ENCODE results near the gene KRT14. TPM values are rescaled to one million over a fixed set of nuclear protein-coding genes. Genes with fewer than 3 reads are reported as not detected.
A peak's percentile ranks its signal among the peaks of the same experiment; 100 is the strongest.

Gene KRT14
- total RNA-seq, 2 donors from 2014 or later, result 0.25 to 0.40 TPM

DNA sequence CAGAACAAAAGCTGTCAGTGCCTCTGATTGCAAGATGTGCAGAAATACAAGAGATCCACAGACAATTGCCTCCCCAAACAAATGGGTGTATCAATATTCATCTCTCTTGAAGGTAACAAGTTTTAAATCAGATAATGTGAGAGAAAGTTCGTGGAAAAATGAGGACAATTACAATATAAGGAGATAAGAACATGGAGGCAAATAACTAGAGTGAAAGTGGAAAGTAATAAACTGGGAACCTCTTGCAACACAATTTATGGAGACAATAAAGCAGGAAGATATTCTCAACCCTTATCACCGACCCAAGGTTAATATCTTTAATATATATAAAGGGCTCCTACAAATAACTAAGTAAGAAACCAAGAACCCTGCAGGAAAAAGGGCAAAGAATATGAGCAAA lies 44.3 kb downstream of the KRT14 start:
- intact Hi-C loops (cut with DNase I, micrococcal nuclease), result loop anchor here in 1 of 2 donors (10.0 kb wide), 1 partner anchor 638 kb away; no protein-coding TSS in a partner anchor
- DNase-seq, result no peak
- peak; percentile 48 for ATAC-seq

DNA sequence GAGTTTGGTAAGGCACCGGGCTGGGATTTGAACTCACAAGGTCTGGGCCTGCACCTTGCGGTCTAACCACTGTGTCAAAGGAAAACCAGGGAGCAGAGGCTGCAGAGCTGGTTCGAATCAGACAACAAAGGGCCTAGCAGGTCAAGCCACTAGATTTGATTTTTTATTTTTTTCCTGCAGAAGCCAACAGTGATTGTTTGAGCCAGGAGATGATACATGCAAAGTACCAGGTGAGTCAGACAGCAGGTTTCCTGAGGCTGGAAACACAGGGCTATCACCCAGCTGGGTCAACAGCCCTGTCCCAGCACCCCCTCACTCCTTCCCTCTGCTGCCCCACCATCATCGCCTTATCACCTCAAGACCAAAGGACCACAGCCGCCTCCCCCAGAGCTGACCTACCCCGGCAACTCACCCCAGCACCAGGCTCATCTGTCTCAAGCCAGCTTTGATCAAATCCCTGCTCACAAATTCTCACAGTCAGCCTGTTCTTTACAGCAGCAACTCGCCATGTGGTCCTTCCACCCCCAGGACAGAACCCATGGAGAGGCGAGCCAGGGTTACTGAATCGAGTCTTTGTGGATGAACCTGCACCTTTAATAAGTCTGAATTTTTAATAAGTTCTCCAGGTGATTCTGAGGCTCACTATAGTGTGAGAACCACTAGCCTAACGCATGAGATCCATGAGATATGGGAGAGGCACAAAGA lies 45.6 kb downstream of the KRT14 start:
- intact Hi-C loops (cut with DNase I, micrococcal nuclease), result loop anchor here in 1 of 2 donors (10.0 kb wide), 1 partner anchor 636 kb away; no protein-coding TSS in a partner anchor
- ATAC-seq (no peak), DNase-seq (peak in 1 of 2 donors; percentile 28)

DNA sequence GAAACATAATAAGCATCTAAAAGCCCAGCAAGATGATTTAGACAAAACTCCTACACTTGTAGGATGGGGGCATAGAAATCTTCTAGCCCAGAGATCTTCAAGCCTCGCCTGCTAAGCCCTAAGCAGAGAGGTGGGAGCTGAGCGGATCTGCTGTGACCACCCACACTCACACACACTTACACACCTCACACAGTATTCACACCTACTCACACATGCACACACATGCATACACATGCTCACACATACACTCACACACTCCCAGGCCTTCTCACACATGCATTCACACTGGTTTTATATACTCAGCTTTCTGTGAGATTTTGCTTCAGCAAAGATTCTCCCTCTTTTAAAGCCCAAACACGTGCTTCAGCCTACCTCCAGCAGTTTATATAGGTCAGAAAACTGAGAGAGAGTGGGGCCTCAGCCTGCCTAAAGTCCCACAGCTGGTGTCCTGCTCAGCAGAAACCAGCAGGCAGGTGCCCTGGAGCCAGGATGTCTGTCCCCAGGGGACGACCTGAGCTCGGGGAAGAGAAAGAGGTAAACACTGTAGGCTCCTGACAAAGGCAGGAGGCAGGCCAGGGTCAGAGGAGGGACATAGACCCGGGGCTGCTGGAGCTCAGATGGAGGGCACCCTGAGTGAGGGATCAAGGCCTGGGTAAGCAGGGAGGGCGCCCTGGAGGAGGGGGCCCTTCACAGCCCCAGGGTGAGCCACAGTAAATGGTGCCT lies 46.6 kb downstream of the KRT14 start:
- DNase-seq (peak in 1 of 2 donors; percentile 22), ATAC-seq (no peak)
- intact Hi-C loops (cut with DNase I, micrococcal nuclease), result loop anchor here in 1 of 2 donors (10.0 kb wide), 1 partner anchor 635 kb away; no protein-coding TSS in a partner anchor

DNA sequence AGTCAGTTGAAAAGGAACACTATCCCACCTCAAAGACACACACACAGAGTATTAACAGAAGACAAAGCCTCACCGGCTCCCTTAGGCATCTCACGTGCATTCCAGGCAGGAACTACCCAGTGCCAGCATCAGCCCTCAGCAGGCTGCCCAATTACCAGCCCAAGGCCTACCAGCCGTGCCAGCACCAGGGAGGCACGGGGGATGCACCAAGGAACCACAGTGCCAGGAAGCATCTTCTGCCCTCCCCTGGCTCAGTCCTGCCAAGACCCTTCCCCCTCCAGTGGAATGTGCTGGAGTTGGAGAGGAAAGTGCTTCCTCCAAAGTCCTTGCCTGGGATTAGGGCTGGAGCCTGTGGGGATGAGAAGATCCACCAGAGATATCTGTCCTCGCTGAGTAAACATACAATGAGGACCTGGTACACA lies 47.6 kb downstream of the KRT14 start:
- intact Hi-C loops (cut with DNase I, micrococcal nuclease), result no loop called here
- DNase-seq (no peak), ATAC-seq (no peak)

DNA sequence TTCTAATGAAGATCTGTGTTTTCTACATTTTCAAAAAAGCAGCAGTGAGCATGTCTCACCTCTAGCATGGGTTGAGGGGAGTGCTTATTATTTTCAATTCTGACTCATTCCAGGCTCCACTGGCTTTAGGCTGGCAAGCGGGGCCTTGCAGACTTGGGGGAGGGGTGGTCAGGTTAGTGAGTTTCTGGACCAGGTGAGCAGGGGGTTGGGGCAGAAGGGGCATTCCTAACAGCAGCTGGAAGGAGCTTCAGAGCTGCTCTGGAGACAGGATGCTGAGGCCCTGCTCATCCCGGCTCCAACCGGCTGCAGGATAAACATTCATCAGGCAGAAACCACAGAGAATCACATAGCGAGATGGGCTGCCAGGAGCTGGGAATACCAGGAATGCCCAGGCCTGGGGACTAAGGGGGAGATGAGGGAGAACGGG lies 48.1 kb downstream of the KRT14 start:
- DNase-seq (no peak), ATAC-seq (no peak)
- intact Hi-C loops (cut with DNase I, micrococcal nuclease), result no loop called here

DNA sequence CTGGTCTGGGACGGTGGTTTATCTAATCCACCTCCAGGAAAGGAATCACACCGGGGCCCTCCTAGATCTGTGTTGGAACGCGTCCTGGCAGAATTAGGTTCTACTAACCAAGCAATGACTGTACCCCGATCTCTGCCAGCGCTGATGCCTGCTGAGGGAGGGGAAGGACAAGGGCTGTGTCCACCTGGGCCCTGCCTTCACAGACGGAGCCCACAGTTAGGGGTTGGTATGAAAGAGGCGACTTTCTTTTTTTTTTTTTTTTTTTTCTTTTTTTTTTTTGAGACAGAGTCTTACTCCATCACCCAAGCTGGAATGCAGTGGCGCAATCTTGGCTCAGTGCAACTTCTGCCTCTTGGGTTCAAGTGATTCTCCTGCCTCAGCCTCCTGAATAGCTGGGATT lies 48.7 kb downstream of the KRT14 start:
- intact Hi-C loops (cut with DNase I, micrococcal nuclease), result no loop called here
- no peak for DNase-seq
- ATAC-seq, result no peak

DNA sequence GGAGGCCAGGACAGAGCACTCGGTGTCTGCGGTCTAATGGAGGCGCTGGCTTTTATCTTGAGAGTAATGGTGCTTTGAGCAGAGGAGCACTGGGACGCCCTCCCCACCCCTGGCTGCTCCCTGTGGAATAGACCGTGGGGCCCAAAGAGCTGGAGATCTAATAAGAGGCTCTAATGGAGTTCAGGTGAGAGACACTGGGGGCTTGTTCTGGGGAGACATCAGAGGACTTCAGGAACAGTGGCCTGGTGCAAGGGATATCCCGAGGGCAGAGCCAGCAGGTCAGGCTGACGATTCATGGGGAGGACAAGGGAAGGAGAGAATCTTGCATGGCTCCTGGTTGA lies 49.1 kb downstream of the KRT14 start:
- DNase-seq (no peak), ATAC-seq (no peak)
- intact Hi-C loops (cut with DNase I, micrococcal nuclease), result no loop called here

DNA sequence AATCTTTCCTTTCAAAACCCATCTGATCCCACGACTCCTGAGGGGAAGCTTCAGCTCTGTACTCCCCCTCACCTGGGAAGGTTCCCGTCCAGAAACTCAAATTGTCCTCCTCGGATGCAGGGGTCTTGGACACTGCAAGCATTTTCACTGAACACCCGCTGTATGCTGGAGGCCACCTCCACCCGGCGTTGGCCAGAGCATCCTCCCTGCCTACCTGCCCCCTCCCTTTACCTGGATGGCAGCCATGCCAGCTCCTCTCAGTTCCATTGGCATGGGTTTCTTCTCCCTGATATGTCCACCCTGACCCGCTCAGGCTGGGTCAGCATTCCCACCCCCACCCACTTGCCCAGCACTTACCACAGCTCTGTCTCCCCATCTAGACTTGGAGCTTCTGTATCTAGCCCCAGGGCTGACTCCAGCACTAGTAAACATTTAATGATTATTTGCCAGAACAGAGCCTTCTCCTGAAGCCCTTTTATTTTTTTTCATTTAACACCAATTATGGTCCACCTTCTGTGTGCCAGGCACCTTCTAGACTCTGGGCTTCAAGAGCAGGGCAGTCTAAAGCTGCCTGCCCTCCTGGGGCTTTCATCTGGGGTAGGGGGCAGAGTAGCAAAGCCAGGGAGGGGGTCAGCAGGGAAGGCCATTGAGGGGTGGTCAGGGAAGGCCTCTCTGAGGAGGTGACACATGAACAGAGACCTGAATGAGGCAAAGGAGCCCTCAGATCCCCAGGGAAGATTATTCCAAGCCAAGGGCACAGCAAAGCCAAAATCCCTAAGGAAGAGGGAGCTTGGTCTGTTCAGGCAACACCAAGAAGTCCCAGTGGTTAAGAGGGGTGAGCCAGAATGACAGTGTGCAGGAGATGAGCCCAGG lies 49.7 kb downstream of the KRT14 start:
- no peak for DNase-seq
- ATAC-seq, result no peak
- intact Hi-C loops (cut with DNase I, micrococcal nuclease), result no loop called here

DNA sequence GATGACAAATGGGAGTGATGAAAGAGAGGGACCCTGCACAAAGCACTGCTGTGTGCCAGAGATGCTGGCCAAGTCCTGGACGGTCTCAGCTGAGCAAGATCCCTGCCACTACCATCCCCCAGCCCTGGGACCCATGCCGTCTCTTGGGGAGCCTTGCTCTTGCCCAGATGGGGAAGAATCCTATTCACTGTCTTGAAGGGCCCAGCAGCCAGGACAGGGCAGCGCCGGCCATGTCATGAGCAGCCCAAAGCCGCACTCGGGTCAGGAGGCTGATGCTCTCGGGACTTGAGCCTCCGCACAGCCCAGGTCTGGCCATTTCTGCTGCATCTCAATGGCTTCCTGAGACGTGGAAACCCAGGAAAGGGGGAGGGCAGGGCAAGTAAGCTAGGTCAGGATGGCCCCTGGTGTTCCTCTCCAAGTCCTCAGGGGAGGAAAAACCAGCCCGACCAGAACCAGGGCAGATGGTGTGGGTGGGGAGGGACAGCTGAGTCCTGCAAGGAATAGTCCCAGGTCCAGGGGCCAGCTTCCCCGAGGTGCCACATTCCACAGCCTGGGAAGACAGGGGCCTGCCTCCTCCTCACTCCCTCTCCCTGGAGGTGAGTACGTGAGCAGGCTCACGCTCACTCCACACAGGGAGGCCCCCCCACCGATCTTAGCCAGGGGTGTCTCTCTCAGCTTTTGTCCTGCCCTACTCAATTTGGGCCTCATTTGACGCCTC lies 50.8 kb downstream of the KRT14 start:
- peak in 1 of 2 donors; percentile 55 for DNase-seq
- peak; percentile 78 for ATAC-seq
- intact Hi-C loops (cut with DNase I, micrococcal nuclease), result no loop called here

DNA sequence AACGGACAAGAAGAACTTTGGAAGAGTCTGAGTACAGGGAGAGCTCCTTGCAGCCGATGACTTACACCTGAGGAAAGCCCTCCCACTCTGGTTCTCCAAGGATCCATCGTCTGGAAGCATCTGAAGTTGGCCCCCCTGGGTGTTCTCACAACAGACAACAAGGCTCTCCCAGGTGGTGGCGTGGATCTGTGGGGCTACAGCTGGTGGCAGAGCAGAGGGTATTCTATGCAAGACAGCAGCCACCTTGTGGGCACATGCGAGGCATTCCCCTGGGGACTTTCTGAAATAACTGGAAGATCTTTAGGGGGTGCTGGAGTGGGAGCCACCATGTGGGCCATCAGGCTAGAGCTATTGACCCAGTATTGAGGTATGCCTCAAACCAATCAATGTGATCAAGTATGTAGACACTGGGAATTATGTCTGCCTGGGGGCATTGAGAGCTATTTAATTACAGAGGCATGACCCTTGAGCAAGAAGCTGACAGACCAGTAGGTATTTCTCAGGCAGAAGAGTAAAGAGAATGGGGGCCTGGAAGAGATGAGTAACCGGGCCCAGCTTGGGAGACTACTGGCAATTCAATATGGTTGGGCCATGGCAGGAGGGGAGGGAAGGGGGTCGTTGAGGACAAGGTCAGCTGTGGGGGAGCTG lies 51.7 kb downstream of the KRT14 start:
- ATAC-seq (no peak), DNase-seq (no peak)
- intact Hi-C loops (cut with DNase I, micrococcal nuclease), result no loop called here

DNA sequence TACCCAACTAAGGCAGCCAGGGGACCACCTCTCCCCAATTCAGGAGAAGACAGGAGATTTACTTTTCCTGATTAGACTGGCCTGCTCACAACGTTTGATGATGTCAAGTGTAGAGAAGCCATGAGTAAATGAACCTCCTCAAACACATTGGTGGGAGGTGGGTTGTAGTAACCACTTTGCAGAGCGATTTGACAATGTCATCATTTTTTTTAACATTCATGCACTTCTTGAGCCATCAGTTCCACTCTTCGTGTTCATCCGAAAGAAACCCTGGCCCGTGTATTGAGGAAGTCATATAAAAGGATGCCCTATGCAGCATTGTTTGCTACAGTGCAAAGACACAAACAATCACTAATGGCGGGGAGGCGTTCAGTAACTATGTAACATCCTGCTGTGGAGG lies 53.1 kb downstream of the KRT14 start:
- intact Hi-C loops (cut with DNase I, micrococcal nuclease), result no loop called here
- no peak for ATAC-seq
- DNase-seq, result no peak

DNA sequence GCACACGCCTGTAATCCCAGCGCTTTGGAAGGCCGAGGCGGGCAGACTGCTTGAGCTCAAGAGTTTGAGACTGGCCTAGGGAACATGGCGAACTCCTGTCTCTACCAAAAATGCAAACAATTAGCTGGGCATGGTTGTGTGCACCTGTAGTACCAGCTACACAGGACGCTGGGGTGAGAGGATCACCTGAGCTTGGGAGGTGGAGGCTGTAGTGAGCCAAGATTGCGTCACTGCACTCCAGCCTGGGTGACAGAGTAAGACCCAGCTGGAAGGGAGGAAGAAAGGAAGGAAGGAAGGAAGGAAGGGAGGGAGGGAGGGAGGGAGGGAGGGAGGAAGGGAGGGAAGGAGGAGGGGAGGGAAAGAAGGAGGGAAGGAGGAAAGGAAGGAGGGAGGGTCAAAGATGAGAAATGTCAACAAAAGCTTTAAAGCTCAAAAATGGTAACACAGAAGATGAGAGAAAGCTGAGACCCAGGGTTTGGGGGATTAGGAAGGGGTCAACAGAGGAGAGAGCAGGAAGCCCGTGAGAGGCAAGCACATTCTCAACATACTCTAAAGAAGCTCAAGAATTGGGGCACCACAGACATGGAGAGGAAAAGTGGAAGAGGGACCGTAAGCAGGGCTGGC lies 53.6 kb downstream of the KRT14 start:
- DNase-seq (no peak), ATAC-seq (no peak)
- intact Hi-C loops (cut with DNase I, micrococcal nuclease), result no loop called here

Other genes with a start within 250 kb of the KRT14 start
- not detected for gene KRT33A, start 236.1 kb downstream of the KRT14 start, total RNA-seq
- gene KRT33B, start 217.1 kb downstream of the KRT14 start, total RNA-seq, result not detected
- under 1 TPM in 1 of 2 donors, not detected in 1; 0.20 TPM for gene KRT34, start 204.6 kb downstream of the KRT14 start, total RNA-seq
- gene KRT31, start 189.3 kb downstream of the KRT14 start, total RNA-seq, result not detected
- gene KRT37, start 162.3 kb downstream of the KRT14 start, total RNA-seq, result not detected
- gene KRT38, start 145.9 kb downstream of the KRT14 start, total RNA-seq, result not detected
- not detected for gene KRT32, start 119.5 kb downstream of the KRT14 start, total RNA-seq
- not detected for gene KRT35, start 105.7 kb downstream of the KRT14 start, total RNA-seq
- under 1 TPM in 1 of 2 donors, not detected in 1; 0.27 TPM for gene KRT36, start 97.0 kb downstream of the KRT14 start, total RNA-seq
- under 1 TPM in 1 of 2 donors, not detected in 1; 0.82 TPM for gene KRT13, start 81.3 kb downstream of the KRT14 start, total RNA-seq
- 10 to 100 TPM in 1 of 2 donors, 1 to 10 TPM in 1; 6.8 to 30.9 TPM for gene KRT15, start 68.0 kb downstream of the KRT14 start, total RNA-seq
- gene KRT19, start 58.6 kb downstream of the KRT14 start, total RNA-seq, result 1,000 to 10,000 TPM; 1,911 to 3,076 TPM
- not detected for gene KRT9, start 14.8 kb downstream of the KRT14 start, total RNA-seq
- not detected for gene KRT16, start 25.9 kb upstream of the KRT14 start, total RNA-seq
- under 1 TPM in 1 of 2 donors, not detected in 1; 0.70 TPM for gene KRT17, start 37.7 kb upstream of the KRT14 start, total RNA-seq
- gene EIF1, start 102.0 kb upstream of the KRT14 start, total RNA-seq, result 100 to 1,000 TPM; 596 to 603 TPM
- not detected for gene GAST, start 125.4 kb upstream of the KRT14 start, total RNA-seq
- under 1 TPM; 0.42 to 0.73 TPM for gene HAP1, start 147.7 kb upstream of the KRT14 start, total RNA-seq
- gene JUP, start 199.8 kb upstream of the KRT14 start, total RNA-seq, result 100 to 1,000 TPM; 343 to 345 TPM
- gene P3H4, start 225.1 kb upstream of the KRT14 start, total RNA-seq, result 10 to 100 TPM; 10.7 to 15.3 TPM
- 10 to 100 TPM in 1 of 2 donors, 1 to 10 TPM in 1; 4.2 to 10.8 TPM for gene FKBP10, start 226.1 kb upstream of the KRT14 start, total RNA-seq
- 10 to 100 TPM; 16.0 to 18.8 TPM for gene NT5C3B, start 249.3 kb upstream of the KRT14 start, total RNA-seq

All from left colon (tissue), 2 donors.